ENCODE measurements around the gene NUDT22. TPM values are rescaled to one million over a fixed set of nuclear protein-coding genes. Genes with fewer than 3 reads are reported as not detected.

NUDT22 gene
- polyA plus RNA-seq, 4 donors = 40.0 to 140 (median 95.3) TPM

GRCh38 chr11:64183890-64184289 lies 42.2 kb upstream of the NUDT22 start:
- no peaks in the 10 kb centered on the region for H3K27me3 ChIP-seq (ENCODE audit: control insufficient read depth in 3 of 3, insufficient read depth in 3 of 3, low read length in 3 of 3)
- FAIRE-seq (no peak), DNase-seq (no peak)
- peaks cover 0 to 27% (median 0%) of the 10 kb centered on the region in 3 donors for H3K4me1 ChIP-seq (ENCODE audit: control insufficient read depth in 3 of 3, insufficient read depth in 2 of 3, low read depth in 1 of 3, low read length in 2 of 3)
- H3K9me3 ChIP-seq (ENCODE audit: control insufficient read depth in 2 of 2, insufficient read depth in 1 of 2, low read depth in 1 of 2, low read length in 1 of 2) = no peaks in the 10 kb centered on the region
- H3K36me3 ChIP-seq (ENCODE audit: control insufficient read depth in 3 of 3, insufficient read depth in 2 of 3, low read depth in 1 of 3, low read length in 3 of 3) = peaks cover 0 to 13% (median 0%) of the 10 kb centered on the region in 3 donors
- H3K4me3 ChIP-seq (ENCODE audit: low read depth in 1 of 3, low read length in 3 of 3) = no peak overlapping the region
- 78 to 91% (median 86%) methylated on average over 6 to 7 of the region's 7 CpGs for WGBS, 3 donors
- H3K27ac ChIP-seq (ENCODE audit: low read depth in 1 of 3, low read length in 2 of 3) = peak overlapping the region in 1 of 3 donors; percentile 1

- H3K4me1 ChIP-seq (ENCODE audit: control insufficient read depth in 3 of 3, insufficient read depth in 2 of 3, low read depth in 1 of 3, low read length in 2 of 3) = peaks cover 0 to 27% (median 0%) of the 10 kb centered on the region in 3 donors
- H3K4me3 ChIP-seq (ENCODE audit: low read depth in 1 of 3, low read length in 3 of 3) = peak overlapping the region; percentile 55 to 70 (median 64)
- FAIRE-seq (no peak), DNase-seq (peak in 1 of 2 donors; percentile 83)
- peaks cover 0 to 16% (median 0%) of the 10 kb centered on the region in 3 donors for H3K36me3 ChIP-seq (ENCODE audit: control insufficient read depth in 3 of 3, insufficient read depth in 2 of 3, low read depth in 1 of 3, low read length in 3 of 3)
- WGBS, 3 donors = 0% methylated on average over 52 of the region's 52 CpGs
- no peaks in the 10 kb centered on the region for H3K9me3 ChIP-seq (ENCODE audit: control insufficient read depth in 2 of 2, insufficient read depth in 1 of 2, low read depth in 1 of 2, low read length in 1 of 2)
- H3K27ac ChIP-seq (ENCODE audit: low read depth in 1 of 3, low read length in 2 of 3) = peak overlapping the region; percentile 86 to 96 (median 91)
- no peaks in the 10 kb centered on the region for H3K27me3 ChIP-seq (ENCODE audit: control insufficient read depth in 3 of 3, insufficient read depth in 3 of 3, low read length in 3 of 3)
Measured at GRCh38 chr11:64185175-64185692, 40.8 kb upstream of the NUDT22 start.

- FAIRE-seq (peak; percentile 49), DNase-seq (peak; percentile 99 to 100)
- Histone ChIP-seq H3K9me3 (ENCODE audit: control insufficient read depth in 2 of 2, insufficient read depth in 1 of 2, low read depth in 1 of 2, low read length in 1 of 2) (no peaks in the 10 kb centered on the region), H3K27me3 (ENCODE audit: control insufficient read depth in 3 of 3, insufficient read depth in 3 of 3, low read length in 3 of 3) (no peaks in the 10 kb centered on the region), H3K4me3 (ENCODE audit: low read depth in 1 of 3, low read length in 3 of 3) (peak within 1 kb of the TSS; percentile 55 to 70 (median 64)), H3K36me3 (ENCODE audit: control insufficient read depth in 3 of 3, insufficient read depth in 2 of 3, low read depth in 1 of 3, low read length in 3 of 3) (peaks cover 0 to 22% (median 0%) of the 10 kb centered on the region in 3 donors), H3K27ac (ENCODE audit: low read depth in 1 of 3, low read length in 2 of 3) (peak within 1 kb of the TSS; percentile 86 to 96 (median 91)), H3K4me1 (ENCODE audit: control insufficient read depth in 3 of 3, insufficient read depth in 2 of 3, low read depth in 1 of 3, low read length in 2 of 3) (peaks cover 0 to 24% (median 0%) of the 10 kb centered on the region in 3 donors)
- 0 to 1% (median 0%) methylated on average over 50 to 74 of the region's 74 CpGs for WGBS, 3 donors
Measured at GRCh38 chr11:64185693-64186491, 40.2 kb upstream of the NUDT22 start, which contains the start of gene STIP1. Gene STIP1, plus strand, starts transcription at chr11:64186171. Its CDS starts 91 bp downstream, at chr11:64186262.

GRCh38 chr11:64186492-64187165 lies 39.4 kb upstream of the NUDT22 start:
- peak in 1 of 2 donors; percentile 61 for DNase-seq
- H3K27me3 ChIP-seq (ENCODE audit: control insufficient read depth in 3 of 3, insufficient read depth in 3 of 3, low read length in 3 of 3) = no peaks in the 10 kb centered on the region
- H3K4me1 ChIP-seq (ENCODE audit: control insufficient read depth in 3 of 3, insufficient read depth in 2 of 3, low read depth in 1 of 3, low read length in 2 of 3) = peaks cover 0 to 16% (median 0%) of the 10 kb centered on the region in 3 donors
- H3K4me3 ChIP-seq (ENCODE audit: low read depth in 1 of 3, low read length in 3 of 3) = no peak overlapping the region
- H3K9me3 ChIP-seq (ENCODE audit: control insufficient read depth in 2 of 2, insufficient read depth in 1 of 2, low read depth in 1 of 2, low read length in 1 of 2) = no peaks in the 10 kb centered on the region
- FAIRE-seq = no peak
- WGBS, 3 donors = 0 to 1% (median 1%) methylated on average over 40 to 48 of the region's 48 CpGs
- peaks cover 0 to 27% (median 0%) of the 10 kb centered on the region in 3 donors for H3K36me3 ChIP-seq (ENCODE audit: control insufficient read depth in 3 of 3, insufficient read depth in 2 of 3, low read depth in 1 of 3, low read length in 3 of 3)
- peak overlapping the region in 1 of 3 donors; percentile 52 for H3K27ac ChIP-seq (ENCODE audit: low read depth in 1 of 3, low read length in 2 of 3)

- Histone ChIP-seq H3K4me1 (ENCODE audit: control insufficient read depth in 3 of 3, insufficient read depth in 2 of 3, low read depth in 1 of 3, low read length in 2 of 3) (no peaks in the 10 kb centered on the region), H3K4me3 (ENCODE audit: low read depth in 1 of 3, low read length in 3 of 3) (no peak overlapping the region), H3K9me3 (ENCODE audit: control insufficient read depth in 2 of 2, insufficient read depth in 1 of 2, low read depth in 1 of 2, low read length in 1 of 2) (no peaks in the 10 kb centered on the region), H3K27ac (ENCODE audit: low read depth in 1 of 3, low read length in 2 of 3) (no peak overlapping the region), H3K36me3 (ENCODE audit: control insufficient read depth in 3 of 3, insufficient read depth in 2 of 3, low read depth in 1 of 3, low read length in 3 of 3) (peaks cover 18 to 77% (median 21%) of the 10 kb centered on the region in 3 donors), H3K27me3 (ENCODE audit: control insufficient read depth in 3 of 3, insufficient read depth in 3 of 3, low read length in 3 of 3) (no peaks in the 10 kb centered on the region)
- 93 to 98% (median 96%) methylated on average over 5 of the region's 5 CpGs for WGBS, 3 donors
- DNase-seq = no peak
- no peak for FAIRE-seq
Measured at GRCh38 chr11:64192434-64192833, 33.6 kb upstream of the NUDT22 start.

- FAIRE-seq (no peak), DNase-seq (no peak)
- WGBS, 3 donors = 83 to 88% (median 85%) methylated on average over 9 of the region's 9 CpGs
- Histone ChIP-seq H3K27me3 (ENCODE audit: control insufficient read depth in 3 of 3, insufficient read depth in 3 of 3, low read length in 3 of 3) (no peaks in the 10 kb centered on the region), H3K27ac (ENCODE audit: low read depth in 1 of 3, low read length in 2 of 3) (no peak overlapping the region), H3K9me3 (ENCODE audit: control insufficient read depth in 2 of 2, insufficient read depth in 1 of 2, low read depth in 1 of 2, low read length in 1 of 2) (no peaks in the 10 kb centered on the region), H3K4me1 (ENCODE audit: control insufficient read depth in 3 of 3, insufficient read depth in 2 of 3, low read depth in 1 of 3, low read length in 2 of 3) (no peaks in the 10 kb centered on the region), H3K4me3 (ENCODE audit: low read depth in 1 of 3, low read length in 3 of 3) (no peak overlapping the region), H3K36me3 (ENCODE audit: control insufficient read depth in 3 of 3, insufficient read depth in 2 of 3, low read depth in 1 of 3, low read length in 3 of 3) (peaks cover 25 to 88% (median 32%) of the 10 kb centered on the region in 3 donors)
Measured at GRCh38 chr11:64196626-64197025, 29.4 kb upstream of the NUDT22 start.

GRCh38 chr11:64198511-64198910 lies 27.6 kb upstream of the NUDT22 start:
- no peaks in the 10 kb centered on the region for H3K27me3 ChIP-seq (ENCODE audit: control insufficient read depth in 3 of 3, insufficient read depth in 3 of 3, low read length in 3 of 3)
- WGBS, 3 donors = 87 to 97% (median 96%) methylated on average over 2 of the region's 2 CpGs
- DNase-seq (no peak), FAIRE-seq (no peak)
- no peaks in the 10 kb centered on the region for H3K9me3 ChIP-seq (ENCODE audit: control insufficient read depth in 2 of 2, insufficient read depth in 1 of 2, low read depth in 1 of 2, low read length in 1 of 2)
- H3K36me3 ChIP-seq (ENCODE audit: control insufficient read depth in 3 of 3, insufficient read depth in 2 of 3, low read depth in 1 of 3, low read length in 3 of 3) = peaks cover 23 to 89% (median 34%) of the 10 kb centered on the region in 3 donors
- no peak overlapping the region for H3K27ac ChIP-seq (ENCODE audit: low read depth in 1 of 3, low read length in 2 of 3)
- no peaks in the 10 kb centered on the region for H3K4me1 ChIP-seq (ENCODE audit: control insufficient read depth in 3 of 3, insufficient read depth in 2 of 3, low read depth in 1 of 3, low read length in 2 of 3)
- no peak overlapping the region for H3K4me3 ChIP-seq (ENCODE audit: low read depth in 1 of 3, low read length in 3 of 3)

GRCh38 chr11:64201543-64201942 lies 24.5 kb upstream of the NUDT22 start:
- no peaks in the 10 kb centered on the region for H3K27me3 ChIP-seq (ENCODE audit: control insufficient read depth in 3 of 3, insufficient read depth in 3 of 3, low read length in 3 of 3)
- H3K4me1 ChIP-seq (ENCODE audit: control insufficient read depth in 3 of 3, insufficient read depth in 2 of 3, low read depth in 1 of 3, low read length in 2 of 3) = peaks cover 0 to 22% (median 0%) of the 10 kb centered on the region in 3 donors
- no peak overlapping the region for H3K27ac ChIP-seq (ENCODE audit: low read depth in 1 of 3, low read length in 2 of 3)
- FAIRE-seq = no peak
- 73 to 82% (median 79%) methylated on average over 3 of the region's 3 CpGs for WGBS, 3 donors
- no peak for DNase-seq
- no peaks in the 10 kb centered on the region for H3K9me3 ChIP-seq (ENCODE audit: control insufficient read depth in 2 of 2, insufficient read depth in 1 of 2, low read depth in 1 of 2, low read length in 1 of 2)
- no peak overlapping the region for H3K4me3 ChIP-seq (ENCODE audit: low read depth in 1 of 3, low read length in 3 of 3)
- H3K36me3 ChIP-seq (ENCODE audit: control insufficient read depth in 3 of 3, insufficient read depth in 2 of 3, low read depth in 1 of 3, low read length in 3 of 3) = peaks cover 11 to 91% (median 26%) of the 10 kb centered on the region in 3 donors

All from small intestine (tissue), 7 donors.